Mesothelial cell of epicardium (in vitro differentiated cells): ENCODE data around the gene RAB40C. TPM values are rescaled to one million over a fixed set of nuclear protein-coding genes. Genes with fewer than 3 reads are reported as not detected.
A peak's percentile ranks its signal among the peaks of the same experiment; 100 is the strongest.

Experiments
- DNase-seq, 2 experiments: peaks; one replicate each; pipeline ENCODE4 v3.0.0; 2021; ENCODE audit warnings: low spot score in 2 of 2; ENCODE audit not compliant: unreplicated experiment in 2 of 2
- H3K27ac Mint-ChIP-seq: 2 replicates; pipeline ENCODE4 v1.8.0; 2021; ENCODE audit warnings: mixed read lengths
- H3K27me3 Mint-ChIP-seq: 2 replicates; pipeline ENCODE4 v1.8.0; 2021; ENCODE audit warnings: low read depth, mixed read lengths
- H3K36me3 Mint-ChIP-seq: 2 replicates; pipeline ENCODE4 v1.8.0; 2021; ENCODE audit warnings: mixed read lengths
- H3K4me1 Mint-ChIP-seq: 2 replicates; pipeline ENCODE4 v1.8.0; 2021; ENCODE audit warnings: mixed read lengths
- H3K4me3 Mint-ChIP-seq: 2 replicates; pipeline ENCODE4 v1.8.0; 2021; ENCODE audit warnings: mild to moderate bottlenecking, moderate library complexity, mixed read lengths
- H3K9me3 Mint-ChIP-seq: 2 replicates; pipeline ENCODE4 v1.8.0; 2021; ENCODE audit warnings: mixed read lengths
- total RNA-seq: library from RNA; stranded (reverse); gene quantifications from 3 replicates; pipeline ENCODE4 v1.2.1, GENCODE V29; 2021
- TF ChIP-seq, protein P1 (sequence below): fragments of 200-600 bp; sonication (generic); IDR thresholded peaks from one replicate; pipeline ENCODE4 v1.5.0; 2021; ENCODE audit warnings: antibody characterized with exemption; ENCODE audit not compliant: unreplicated experiment

Gene RAB40C
- total RNA-seq, 1 donor from 2014 or later, result 25.5 TPM

GRCh38 chr16:628321-629061 is 38.6 kb downstream of the RAB40C start:
- peaks cover 5% of the 10 kb centered on the region for H3K4me1 Mint-ChIP-seq
- no peak overlapping the region for H3K27ac Mint-ChIP-seq
- H3K4me3 Mint-ChIP-seq, result no peak overlapping the region
- DNase-seq, result no peak
- no peaks in the 10 kb centered on the region for H3K36me3 Mint-ChIP-seq
- H3K9me3 Mint-ChIP-seq, result no peaks in the 10 kb centered on the region
- no peaks in the 10 kb centered on the region for H3K27me3 Mint-ChIP-seq
- TF ChIP-seq, protein P1, sequence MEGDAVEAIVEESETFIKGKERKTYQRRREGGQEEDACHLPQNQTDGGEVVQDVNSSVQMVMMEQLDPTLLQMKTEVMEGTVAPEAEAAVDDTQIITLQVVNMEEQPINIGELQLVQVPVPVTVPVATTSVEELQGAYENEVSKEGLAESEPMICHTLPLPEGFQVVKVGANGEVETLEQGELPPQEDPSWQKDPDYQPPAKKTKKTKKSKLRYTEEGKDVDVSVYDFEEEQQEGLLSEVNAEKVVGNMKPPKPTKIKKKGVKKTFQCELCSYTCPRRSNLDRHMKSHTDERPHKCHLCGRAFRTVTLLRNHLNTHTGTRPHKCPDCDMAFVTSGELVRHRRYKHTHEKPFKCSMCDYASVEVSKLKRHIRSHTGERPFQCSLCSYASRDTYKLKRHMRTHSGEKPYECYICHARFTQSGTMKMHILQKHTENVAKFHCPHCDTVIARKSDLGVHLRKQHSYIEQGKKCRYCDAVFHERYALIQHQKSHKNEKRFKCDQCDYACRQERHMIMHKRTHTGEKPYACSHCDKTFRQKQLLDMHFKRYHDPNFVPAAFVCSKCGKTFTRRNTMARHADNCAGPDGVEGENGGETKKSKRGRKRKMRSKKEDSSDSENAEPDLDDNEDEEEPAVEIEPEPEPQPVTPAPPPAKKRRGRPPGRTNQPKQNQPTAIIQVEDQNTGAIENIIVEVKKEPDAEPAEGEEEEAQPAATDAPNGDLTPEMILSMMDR, result no peak

- Mint-ChIP-seq H3K36me3 (no peaks in the 10 kb centered on the region), H3K4me3 (no peak overlapping the region)
- no peak for DNase-seq
Observed at GRCh38 chr16:629185-629832, 39.4 kb downstream of the RAB40C start.

DNA sequence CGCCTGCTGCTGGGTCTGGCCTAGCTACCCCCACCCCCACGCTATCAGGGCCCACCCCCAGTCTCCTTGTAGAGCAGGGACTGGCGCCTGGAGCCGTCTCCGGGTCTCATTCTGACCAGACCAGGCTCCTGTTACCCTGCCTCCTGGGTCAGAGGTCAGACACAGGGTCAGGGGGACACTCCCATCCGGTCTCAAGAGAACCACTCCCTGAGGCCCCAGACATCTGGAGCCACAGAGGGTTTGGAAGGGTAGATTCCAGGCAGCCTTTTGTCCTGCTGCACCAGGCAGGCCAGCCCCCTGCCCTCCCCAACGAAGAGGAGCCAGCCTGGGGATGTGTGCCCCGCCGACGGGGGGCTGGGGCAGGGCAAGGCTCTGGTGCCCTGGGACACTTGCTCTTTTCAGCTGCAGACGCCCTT is 40.0 kb downstream of the RAB40C start:
- TF ChIP-seq, protein P1, result no peak
- no peaks in the 10 kb centered on the region for H3K27me3 Mint-ChIP-seq
- peak overlapping the region; percentile 13 for H3K4me3 Mint-ChIP-seq
- H3K27ac Mint-ChIP-seq, result no peak overlapping the region
- no peaks in the 10 kb centered on the region for H3K36me3 Mint-ChIP-seq
- peaks cover 3% of the 10 kb centered on the region for H3K4me1 Mint-ChIP-seq
- no peak for DNase-seq
- H3K9me3 Mint-ChIP-seq, result no peaks in the 10 kb centered on the region

More at GRCh38 chr16:629185-629832, 39.4 kb downstream of the RAB40C start:
- H3K27me3 Mint-ChIP-seq, result no peaks in the 10 kb centered on the region
- TF ChIP-seq, protein P1, result no peak
- H3K27ac Mint-ChIP-seq, result no peak overlapping the region
- H3K4me1 Mint-ChIP-seq, result peaks cover 3% of the 10 kb centered on the region
- H3K9me3 Mint-ChIP-seq, result no peaks in the 10 kb centered on the region

DNA sequence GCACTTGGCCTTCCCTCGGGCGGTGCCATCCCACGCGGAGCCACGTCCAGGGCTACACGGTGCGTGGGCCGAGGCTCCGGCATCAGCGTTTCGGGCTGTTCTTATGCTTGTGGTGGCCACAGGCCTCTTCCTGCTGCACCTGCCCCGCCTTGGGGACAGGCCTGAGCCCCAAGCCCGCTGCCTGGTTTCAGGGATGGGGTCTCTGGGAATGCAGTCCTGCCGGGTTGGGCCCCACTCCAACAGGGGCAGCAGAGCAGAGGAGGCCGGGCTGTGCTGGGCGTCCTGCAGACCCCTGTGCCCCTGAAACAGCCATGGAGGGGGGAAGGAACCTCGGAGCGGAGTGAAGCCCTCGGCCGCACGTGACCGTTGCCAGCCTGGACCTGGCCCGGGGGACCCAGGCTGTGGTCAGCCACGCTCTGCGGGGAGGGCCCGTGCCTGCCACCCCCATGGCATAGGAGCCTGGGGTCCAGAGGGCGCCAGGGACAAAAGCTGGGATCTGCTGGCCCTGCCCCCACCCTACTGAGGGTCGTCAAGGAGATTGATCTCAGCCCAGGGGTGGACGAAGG is 40.5 kb downstream of the RAB40C start:
- Mint-ChIP-seq H3K27ac (no peak overlapping the region), H3K9me3 (no peaks in the 10 kb centered on the region), H3K27me3 (no peaks in the 10 kb centered on the region), H3K4me1 (peaks cover 3% of the 10 kb centered on the region), H3K4me3 (peak overlapping the region; percentile 13), H3K36me3 (no peaks in the 10 kb centered on the region)
- DNase-seq, result no peak
- TF ChIP-seq, protein P1, result no peak

DNA sequence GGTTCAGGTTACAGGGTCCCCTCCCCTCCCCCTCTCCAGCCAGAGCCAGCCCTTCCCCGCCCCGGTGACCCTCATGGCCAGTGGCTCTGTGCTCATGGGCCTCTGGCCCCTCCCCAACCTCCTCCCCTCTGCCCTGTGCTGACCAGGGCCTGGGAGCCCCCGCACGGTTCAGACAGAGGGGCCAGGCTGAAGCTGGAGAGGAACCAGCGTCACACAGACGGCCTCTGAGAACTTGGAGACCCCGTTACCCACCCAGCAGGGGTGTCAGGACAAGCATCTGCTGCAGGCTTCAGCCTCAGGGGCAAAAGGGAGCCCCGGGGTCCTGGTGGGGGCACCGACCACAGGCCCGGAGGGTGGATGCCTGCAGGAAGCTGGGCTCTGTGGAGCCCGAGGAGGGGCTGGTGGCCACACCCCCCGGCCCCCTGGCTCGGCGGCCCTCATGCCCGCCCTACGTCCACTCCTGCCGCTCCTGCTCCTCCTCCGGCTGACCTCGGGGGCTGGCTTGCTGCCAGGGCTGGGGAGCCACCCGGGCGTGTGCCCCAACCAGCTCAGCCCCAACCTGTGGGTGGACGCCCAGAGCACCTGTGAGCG is 41.0 kb downstream of the RAB40C start, which contains the start of gene WFIKKN1:
Gene WFIKKN1 (plus strand): TSS at position 171 of the 591 bp plus-strand sequence. CDS start 269 bp downstream, at position 440.
- peak within 1 kb of the TSS; percentile 13 for H3K4me3 Mint-ChIP-seq
- peaks cover 3% of the 10 kb centered on the region for H3K4me1 Mint-ChIP-seq
- TF ChIP-seq, protein P1, result no peak
- no peaks in the 10 kb centered on the region for H3K36me3 Mint-ChIP-seq
- no peak within 1 kb of the TSS for H3K27ac Mint-ChIP-seq
- no peak for DNase-seq
- no peaks in the 10 kb centered on the region for H3K27me3 Mint-ChIP-seq
- no peaks in the 10 kb centered on the region for H3K9me3 Mint-ChIP-seq
